GM21515 (cell line): ENCODE results near the gene SLC22A31.
"Not testable (repeated sequence)": the region's sequence is repeated elsewhere in the genome, so short reads cannot be mapped to it uniquely, and the experiment has no call there.

Experiments used
- ATAC-seq: cut with Tn5 transposase; IDR thresholded peaks from one replicate; pipeline ENCODE4 v1.9.1; 2021; ENCODE audit not compliant: unreplicated experiment

Gene SLC22A31

DNA sequence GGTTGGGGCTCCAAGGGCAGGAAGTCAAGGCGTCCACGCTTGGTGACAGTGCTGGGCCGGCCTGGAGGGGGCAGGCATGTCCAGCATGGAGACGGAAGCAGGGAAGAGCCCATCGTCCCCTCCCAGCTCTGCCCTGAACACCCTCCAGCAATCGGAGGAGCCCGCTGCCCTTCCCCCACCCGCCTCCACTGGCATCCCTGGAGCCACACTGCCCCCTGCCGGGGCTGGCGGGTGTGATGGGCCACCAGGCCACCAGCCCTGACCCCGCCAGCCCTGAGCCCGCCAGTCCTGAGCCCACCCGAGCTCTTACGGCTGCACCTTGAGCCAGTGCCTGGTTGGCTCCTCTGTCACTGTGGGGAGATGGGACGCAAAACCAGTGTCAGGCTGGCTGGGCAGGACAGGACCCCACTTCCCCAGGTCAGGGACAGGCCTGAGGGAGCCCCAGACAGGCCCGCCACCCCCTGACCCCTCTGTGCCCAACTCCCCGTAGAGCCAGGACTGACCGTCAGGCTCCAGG, 32.9 kb downstream of the SLC22A31 start:
- ATAC-seq, result no peak

DNA sequence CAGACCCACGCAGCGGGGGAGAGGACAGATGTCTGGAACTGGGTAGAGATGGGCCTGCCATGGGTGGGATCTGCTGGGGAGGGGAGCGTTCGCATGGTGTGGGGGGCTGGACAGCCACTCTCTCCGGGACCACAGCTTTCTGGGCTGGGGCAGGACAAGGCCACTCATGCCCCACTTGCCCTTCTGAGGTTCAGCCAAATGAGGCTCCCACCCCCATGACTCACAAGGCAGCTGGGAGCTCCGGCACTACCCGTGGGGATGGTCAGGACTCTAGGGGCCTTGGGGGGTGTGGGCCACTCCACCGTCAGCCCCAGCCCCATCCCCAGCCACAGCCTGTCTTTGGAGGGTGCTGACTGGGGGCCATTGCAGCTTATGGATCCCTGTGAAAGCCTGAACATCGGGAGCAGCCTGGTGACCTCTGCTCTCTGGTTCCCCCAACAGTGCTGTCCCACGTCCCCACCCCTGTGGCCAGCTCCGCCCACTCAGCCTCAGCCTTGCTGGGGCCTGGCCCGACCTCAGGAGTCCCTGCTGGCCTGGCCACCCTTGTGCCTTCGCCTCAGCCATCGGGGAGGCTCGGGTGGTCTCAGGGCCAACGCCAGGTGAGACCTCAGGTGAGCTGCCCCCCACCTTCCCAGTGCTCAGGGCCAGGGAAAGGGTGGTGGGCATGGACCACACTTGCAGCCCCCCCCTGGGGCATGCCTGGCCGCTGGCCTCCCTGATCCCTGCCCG, 33.5 kb downstream of the SLC22A31 start:
- no peak for ATAC-seq

DNA sequence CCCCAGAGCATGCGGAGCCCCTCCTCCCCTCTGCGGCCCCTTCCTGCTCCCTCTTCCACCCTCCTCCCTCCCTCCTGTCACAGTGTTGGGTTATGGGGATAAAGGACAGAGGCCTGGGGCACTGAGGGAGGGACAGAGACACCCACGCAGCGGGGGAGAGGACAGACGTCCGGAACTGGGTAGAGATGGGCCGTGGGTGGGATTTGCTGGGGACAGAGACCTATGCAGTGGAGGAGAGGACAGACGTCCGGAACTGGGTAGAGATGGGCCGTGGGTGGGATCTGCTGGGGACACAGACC, 34.7 kb downstream of the SLC22A31 start:
- ATAC-seq, result not testable (repeated sequence)

DNA sequence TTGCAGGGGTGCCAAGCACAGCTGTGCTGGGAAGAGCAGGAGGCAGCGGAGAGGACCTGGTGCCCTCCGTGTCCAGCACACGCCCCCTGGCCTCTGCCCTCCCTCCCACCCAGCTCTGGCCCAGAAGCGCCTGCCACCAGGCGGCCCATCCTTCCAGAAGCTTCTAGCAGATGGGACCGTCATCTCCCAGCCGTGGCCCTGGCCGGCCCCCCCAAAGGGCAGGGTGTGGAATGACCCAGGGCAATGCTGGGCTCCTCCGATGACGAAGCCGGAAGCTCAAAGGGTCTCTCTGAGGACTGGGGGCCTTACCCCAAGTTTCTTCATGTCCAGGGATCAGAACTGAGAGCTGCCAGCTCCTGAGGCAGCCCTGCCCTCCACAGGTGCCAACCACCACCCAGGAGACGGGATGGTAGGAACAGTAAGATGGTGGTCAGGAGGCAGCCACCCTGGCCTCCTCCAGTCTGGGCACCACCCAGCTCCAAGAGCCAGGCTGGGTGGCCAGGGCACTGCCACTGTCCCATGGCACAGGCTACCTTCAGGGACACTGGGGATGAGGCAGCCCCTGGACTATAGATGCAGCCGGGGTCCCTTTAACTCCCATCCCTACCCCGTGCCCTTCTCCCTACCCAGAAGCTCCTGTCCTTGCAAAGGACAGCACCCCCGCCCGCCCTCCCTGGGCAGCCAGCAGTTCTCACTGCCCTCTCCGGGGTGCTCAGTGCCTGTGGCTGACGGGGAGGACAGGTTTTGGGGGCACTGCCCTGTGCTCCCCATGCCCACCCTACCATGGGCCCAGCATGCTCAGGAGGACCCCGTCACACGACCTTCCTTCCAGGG, 35.3 kb downstream of the SLC22A31 start:
- no peak for ATAC-seq

DNA sequence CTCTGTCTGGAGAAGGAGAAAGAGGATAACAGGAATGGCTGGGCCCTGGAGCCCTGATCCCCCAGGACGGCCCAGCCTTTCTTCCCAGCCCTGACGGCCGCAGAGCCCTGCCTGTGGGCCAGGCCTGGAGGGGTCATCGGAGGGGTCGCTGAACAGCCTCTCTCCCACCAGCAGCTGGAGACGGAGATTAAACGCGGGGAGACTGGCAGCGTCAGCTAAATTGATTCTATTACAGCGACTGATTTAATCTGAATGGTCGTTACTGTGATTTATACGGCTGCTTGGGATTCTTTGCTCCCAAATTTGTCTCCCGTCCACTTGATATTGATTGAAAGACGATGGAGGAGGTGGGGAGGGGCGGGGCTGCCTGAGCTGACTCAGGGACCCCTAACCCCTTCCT, 35.9 kb downstream of the SLC22A31 start:
- no peak for ATAC-seq

DNA sequence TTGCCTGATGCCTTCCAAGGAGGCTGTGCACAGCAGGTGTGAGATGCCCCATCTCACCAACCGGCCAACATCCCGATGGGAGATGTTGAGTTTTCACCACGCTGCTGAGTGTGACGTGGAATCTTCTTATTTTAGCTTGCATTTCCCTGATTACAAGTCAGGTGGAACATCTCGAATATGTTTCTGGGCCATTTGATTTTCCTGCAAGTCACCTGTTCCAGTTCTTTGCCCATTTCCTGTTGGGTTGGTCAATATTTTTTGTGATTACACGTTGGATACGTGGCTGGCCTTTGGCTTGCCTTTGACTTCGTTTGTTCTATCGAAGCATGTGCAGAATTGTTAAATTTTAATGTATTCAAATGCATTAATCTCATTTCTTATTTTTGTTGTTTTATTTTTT, 37.0 kb downstream of the SLC22A31 start:
- ATAC-seq, result no peak

DNA sequence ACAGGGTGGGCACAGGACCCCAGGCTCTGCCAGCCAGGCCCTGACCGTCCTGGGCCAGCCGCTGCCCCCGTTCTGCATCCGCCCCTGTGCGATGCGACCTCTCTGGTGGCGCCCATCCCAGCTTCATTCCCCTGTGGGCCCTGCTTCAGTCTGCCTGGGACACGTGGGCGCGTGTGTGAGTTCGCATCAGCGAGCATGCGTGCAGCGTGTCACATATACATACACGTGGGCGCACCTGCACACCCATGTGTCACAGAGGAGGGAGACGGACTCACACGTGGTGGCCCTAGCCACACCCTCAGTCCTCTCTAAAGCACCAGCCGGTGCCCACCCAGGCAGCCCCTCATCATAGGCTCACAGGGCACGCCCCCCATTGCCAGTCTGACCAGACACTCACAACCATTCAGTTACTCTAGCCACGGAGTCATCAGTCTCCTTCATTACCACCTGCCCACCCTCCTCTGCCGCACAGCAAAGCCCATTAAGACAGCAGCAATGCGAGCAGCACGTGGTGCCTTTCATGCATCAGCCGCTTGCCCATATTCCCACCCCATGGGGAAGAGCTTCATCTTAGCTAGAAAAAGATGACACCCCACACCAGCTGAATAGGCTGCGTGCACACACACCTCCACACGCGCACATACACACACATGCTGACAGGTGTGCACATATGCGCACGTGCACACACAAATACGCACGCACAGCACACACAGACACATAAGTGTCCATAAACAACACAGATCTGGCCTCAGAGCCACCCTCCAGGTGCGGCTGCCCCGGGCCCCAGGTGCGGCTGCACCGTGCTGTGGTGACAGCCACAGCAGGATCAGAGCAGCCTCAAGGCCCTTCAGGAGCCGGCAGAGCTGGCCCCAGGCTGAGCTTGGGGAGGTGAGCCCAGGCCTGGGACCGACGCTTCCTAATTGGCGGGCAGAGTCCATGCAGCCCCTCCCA, 38.3 kb downstream of the SLC22A31 start:
- ATAC-seq, result no peak

DNA sequence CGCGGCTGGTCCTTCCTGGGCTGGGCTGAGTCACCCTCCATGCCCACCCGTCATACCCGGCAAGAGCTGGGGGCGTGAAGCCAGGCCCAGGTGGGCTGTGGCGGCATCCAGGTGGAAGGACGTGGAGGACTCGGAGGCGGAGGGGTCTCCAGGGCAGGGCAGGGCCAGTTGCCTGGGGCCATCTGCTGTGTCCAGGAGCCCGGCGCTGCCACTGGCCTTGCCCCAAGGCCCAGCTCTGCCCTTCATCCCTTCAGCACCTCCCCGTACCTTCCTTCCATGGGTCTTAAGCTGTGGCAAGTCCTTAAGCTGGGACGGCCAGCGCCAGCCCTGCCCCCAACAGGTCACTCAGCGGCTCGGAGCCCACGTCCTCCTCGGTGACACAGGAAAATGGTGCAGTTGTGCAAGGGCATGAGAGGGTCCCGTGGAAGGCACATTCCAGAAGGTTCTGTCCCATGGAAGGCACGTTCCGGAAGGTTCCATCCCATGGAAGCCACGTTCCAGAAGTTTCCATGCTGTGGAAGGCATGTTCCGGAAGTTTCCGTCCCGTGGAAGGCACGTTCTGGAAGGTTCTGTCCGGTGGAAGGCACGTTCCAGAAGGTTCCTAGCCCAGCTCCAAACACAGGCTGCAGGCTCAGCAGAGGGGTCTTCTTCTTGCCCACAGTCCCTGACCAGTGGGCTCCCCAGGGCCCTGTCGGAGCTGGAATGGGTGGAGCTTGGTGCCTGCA, 39.2 kb downstream of the SLC22A31 start:
- ATAC-seq, result no peak

DNA sequence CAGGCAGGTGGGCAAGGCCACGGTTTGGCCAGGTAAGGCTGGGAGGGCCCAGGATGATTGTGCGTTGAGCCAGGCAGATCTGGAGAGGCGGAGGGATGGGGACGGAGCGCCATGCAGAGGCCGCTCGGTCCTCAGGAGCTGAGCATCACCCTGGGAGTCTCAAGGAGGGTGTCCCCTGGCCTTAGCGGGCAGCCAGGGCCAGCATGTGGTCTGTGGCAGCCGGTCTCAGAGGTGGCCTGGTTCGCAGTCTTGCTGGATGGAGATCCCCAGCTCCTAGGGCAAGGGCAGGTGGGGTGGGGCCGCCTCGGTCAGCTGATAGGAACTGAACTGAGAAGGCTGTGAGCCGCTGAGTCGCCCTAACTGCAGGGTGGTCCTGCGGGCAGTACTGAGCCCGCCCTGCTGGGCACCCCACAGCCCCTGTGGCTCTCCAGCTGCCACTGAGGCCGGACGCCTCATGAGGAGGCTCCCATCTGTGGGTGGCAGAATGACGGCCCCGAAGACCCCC, 40.4 kb downstream of the SLC22A31 start:
- ATAC-seq, result no peak

DNA sequence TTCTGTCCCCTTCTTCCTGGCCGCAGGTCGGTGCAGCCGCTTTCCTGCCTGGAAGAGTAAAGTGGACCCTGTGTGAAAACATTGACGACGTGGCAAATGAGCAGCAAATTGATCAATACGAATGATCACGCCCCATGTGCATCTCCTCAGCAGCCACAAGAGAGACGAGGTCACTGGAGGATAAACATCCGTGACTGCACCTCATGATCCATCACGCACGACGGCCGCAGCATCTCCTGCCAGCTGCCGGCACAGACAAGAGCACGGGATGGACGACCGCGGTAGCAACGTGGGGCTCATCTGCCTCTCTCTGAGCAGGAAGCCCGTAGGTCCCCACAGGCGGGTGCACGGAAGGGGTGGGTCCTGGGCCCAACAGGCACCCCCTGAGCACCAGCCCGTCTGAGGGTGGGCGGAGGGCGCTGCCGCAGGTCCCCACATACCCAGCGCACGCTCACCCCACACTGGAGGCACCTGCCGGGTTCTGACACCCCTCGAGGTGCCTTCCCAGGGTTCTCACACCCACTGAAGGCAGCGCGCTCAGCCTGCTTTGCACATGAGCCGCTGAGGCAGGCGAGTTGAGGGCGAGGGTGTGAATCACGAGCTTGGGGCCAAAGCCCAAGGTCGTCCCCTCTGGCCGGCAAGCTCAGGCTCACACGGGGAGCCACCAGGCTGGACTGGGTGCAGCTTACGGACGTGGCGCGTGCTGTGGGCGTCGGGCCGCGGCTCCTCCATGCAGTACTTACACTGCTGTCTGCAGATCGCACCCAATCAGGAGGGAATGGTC, 41.1 kb downstream of the SLC22A31 start:
- ATAC-seq, result no peak

DNA sequence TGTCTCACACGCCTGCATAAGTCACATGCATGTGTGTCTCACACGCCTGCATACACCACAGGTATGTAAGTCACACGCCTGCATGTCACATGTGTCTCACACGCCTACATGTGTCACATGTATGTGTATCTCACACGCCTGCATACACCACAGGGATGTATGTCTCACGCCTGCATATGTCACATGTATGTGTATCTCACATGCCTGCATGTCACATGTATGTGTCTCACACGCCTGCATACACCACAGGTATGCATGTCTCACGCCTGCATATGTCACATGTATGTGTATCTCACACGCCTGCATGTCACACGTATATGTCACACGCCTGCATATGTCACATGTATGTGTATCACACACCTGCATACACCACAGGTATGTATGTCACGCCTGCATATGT, 42.6 kb downstream of the SLC22A31 start:
- ATAC-seq, result no peak

DNA sequence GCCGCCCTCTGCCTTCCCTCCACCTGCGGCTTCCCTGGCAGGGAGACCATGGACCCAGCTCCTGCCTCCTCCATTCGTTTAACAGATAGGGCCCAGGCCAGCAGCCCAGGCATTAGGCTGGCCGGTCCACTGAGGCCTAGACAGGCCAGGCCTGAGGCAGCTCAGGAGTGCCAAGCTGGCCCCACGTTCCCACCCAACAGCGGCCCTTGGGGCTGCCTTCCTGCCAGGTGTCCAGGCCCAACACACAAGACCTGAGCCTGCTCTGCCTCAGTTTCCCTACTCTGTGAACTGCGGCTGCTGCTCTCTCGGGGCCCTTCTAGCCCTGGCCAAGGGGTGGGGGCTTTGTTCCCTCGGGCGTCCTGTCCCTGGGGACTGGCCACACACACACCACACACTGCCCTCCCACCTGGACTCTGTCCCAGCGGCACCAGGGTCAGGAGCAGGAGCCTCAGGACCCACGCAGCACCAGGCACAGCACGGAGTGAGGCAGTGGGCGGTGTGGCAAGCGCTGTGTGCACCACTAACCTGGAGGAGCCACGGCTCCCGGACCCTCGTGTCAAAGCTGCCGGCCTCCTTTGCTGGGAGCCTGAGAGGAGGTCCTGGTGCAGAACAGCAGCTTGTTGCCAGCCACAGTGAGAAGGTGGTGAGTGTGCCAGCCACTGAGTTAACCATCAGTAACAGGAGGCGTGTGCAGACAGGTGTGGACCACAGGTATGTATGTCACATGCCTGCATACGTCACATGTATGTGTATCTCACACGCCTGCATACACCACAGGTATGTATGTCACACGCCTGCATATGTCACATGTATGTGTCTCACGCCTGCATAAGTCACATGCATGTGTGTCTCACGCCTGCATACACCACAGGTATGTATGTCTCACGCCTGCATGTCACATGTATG, 43.3 kb downstream of the SLC22A31 start:
- ATAC-seq, result no peak

DNA sequence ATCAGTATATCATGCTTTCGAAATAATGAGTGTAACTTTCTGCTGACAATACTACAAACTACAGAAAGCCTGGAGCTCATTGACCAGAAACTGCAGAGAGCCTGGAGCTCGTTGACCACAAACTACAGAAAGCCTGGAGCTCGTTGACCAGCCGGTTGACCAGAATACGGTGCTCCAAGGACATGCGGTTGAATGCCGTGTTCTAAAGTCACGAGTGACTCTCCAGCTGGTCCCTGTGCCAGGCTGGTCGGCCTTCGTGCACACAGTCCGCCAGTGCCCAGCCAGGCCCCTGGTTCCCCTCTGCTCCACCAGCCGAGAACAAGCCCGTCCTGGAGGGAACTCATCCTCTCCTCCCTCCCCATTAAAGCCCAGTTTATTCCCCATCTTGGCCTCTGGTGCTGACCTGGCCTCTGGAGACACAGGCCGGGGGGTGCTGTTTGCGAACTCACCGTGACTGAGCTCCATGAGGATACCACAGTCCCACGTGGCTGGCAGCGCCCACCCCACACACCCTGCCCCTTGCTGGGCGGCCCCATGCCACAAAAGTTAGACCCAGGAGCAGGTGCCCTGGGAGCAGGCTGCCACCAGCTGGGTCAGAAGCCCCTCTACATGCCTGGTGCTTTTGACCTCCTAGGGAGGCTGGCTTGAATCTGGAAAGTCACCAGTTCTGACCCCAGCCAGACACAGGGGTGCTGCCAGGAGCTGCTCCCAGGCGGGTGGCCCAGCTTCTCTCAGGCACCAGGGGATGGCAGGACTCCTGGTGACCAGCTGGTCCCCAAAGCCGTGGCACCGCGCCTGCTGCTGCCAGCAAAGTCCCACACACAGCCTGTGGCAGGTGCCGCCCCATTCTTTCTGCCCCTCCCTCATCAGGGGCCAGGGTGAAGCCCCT, 44.2 kb downstream of the SLC22A31 start:
- ATAC-seq, result no peak

DNA sequence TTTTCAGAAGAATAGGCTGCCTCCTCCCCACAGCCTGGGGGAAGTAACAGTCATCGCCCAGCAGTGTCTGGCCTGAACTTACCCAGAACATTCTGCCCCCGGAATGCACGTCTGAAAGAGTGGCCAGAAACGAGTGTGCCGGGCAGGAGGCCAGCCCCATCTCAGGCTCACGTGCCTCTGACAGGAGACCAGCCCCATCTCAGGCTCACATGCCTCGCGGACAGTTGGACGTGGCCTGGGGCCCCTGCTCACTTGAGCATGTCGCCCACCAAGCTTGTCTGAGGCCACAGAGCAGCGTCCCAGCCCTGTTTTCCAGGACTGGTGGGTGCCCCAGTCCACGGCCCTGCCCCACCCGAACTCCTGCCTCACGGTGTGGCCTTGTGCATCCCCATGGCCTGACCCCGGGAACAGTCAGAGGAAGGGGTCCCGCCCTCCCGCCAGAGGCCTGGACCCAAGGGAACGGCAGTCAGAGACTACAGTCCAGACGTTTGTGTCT, 45.1 kb downstream of the SLC22A31 start:
- no peak for ATAC-seq

DNA sequence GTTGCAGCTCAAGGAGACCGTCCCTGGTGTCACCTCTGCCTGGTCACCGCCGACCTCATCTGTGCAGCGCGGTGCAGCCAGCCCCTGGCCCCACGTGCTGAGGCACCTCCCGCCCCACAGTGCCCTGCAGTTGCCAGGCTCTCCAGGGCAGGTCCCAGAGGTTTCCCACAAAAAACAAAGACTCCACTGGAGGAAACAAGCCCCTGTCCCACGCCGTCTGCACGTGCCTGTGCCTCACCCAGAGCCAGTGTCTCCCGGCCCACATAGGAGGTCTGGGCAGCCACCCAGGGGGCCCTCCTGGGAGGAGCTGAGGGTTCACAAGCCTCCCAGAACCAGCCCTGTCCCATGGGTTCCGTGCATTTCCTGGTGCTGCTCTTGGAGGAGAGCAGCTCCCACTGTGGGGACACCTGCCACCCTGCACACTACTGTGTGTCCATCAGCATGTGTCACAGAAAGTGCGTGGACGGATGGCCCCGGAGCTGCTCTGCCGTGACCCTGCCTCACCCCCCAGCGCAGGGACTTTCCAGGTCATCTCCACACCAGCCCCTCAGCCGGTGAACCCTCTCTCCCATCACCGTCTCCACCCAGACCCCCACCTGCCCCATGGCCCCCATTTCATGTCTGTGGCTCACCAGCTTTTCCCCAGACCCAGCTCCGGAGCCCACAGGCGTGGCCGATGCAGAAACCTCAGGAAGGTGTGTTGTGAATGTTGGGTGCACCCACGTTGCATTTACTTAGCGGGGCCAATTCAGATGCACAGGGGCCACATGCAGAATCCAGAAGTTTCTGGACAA, 45.8 kb downstream of the SLC22A31 start:
- no peak for ATAC-seq

DNA sequence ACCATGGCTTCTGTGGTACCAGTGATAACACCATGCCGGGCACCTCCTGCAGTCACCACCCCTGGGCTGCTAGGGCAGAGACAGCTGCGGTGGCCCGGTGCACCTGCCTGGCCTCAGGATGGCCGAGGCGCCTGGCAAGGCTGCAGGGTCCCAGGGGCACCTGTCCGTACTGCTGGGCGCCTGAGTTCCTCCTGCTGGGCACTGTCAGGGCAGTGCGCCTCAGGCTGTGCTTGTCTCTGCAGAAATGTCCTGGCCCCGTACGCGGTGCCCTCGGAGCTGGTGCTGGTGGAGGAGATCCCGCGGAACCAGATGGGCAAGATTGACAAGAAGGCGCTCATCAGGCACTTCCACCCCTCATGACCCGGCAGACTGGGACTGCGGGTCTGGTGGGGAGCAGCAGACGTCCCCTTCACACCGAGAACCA, 46.5 kb downstream of the SLC22A31 start:
- no peak for ATAC-seq
